Sigmoid colon (tissue), 7 donors: Measurements from ENCODE around the gene VOPP1. TPM values are rescaled to one million over a fixed set of nuclear protein-coding genes. Genes with fewer than 3 reads are reported as not detected.

Source experiments
- DNase-seq: peaks from one replicate; pipeline ENCODE4 v3.0.0-alpha.2; 2019
- H3K27ac ChIP-seq, 4 donors: fragments of 200-600 bp; sonication (generic); one replicate each; pipeline ENCODE4 v1.5.1; 2016 to 2019; ENCODE audit warnings: mild to moderate bottlenecking in 1 of 4
- H3K27me3 ChIP-seq, 3 donors: fragments of 200-600 bp; sonication (generic); one replicate each; pipeline ENCODE4 v1.5.1; 2019; ENCODE audit warnings: mild to moderate bottlenecking in 1 of 3
- H3K36me3 ChIP-seq, 4 donors: fragments of 200-600 bp; sonication (generic); one replicate each; pipeline ENCODE4 v1.5.1; 2016 to 2019
- H3K4me1 ChIP-seq, 4 donors: fragments of 200-600 bp; sonication (generic); one replicate each; pipeline ENCODE4 v1.5.1; 2017 to 2019
- H3K4me3 ChIP-seq, 4 donors: fragments of 200-600 bp; sonication (generic); one replicate each; pipeline ENCODE4 v1.5.1; 2017 to 2019; ENCODE audit warnings: mild to moderate bottlenecking in 2 of 4, moderate library complexity in 1 of 4
- H3K9me3 ChIP-seq, 4 donors: fragments of 200-600 bp in 3 of 4; sonication (generic) in 3 of 4; one replicate each; pipeline versions ENCODE4 v1.5.1 to v1.6.1; 2013 to 2019
- CTCF ChIP-seq, 4 experiments: fragments of 450-650 bp in 3 of 4; fragments of 200-600 bp in 1 of 4; IDR thresholded peaks; one replicate each; pipeline ENCODE4 v1.5.1; 2016 to 2019; ENCODE audit warnings: antibody characterized with exemption in 4 of 4, mild to moderate bottlenecking in 3 of 4, moderate library complexity in 2 of 4
- EP300 ChIP-seq, 4 donors: sonication (generic); formaldehyde crosslinking; IDR thresholded peaks; one replicate each; pipeline ENCODE4 v1.6.1; 2017; ENCODE audit warnings: antibody characterized with exemption in 4 of 4
- POLR2A ChIP-seq, 2 donors: fragments of 450-650 bp; IDR thresholded peaks; one replicate each; pipeline ENCODE4 v1.6.1; 2016; ENCODE audit warnings: antibody characterized with exemption in 2 of 2, mild to moderate bottlenecking in 2 of 2, moderate library complexity in 2 of 2
- POLR2AphosphoS5 ChIP-seq, 4 donors: sonication (generic); formaldehyde crosslinking; IDR thresholded peaks; one replicate each; pipeline ENCODE4 v1.6.1; 2017; ENCODE audit warnings: antibody characterized with exemption in 4 of 4
- WGBS, 2 donors: extraction: QIAGEN DNeasy Blood & Tissue Kit; methylation state at CpG; one replicate each; pipeline ENCODE4 v1.1.7; 2013; 5-methylcytosine and 5-hydroxymethylcytosine counted together
- intact Hi-C: fragments of 100-400 bp; cut with DNase I; formaldehyde crosslinking; loops from one replicate; pipeline ENCODE4 v1.15.1; 2023
- polyA plus RNA-seq, 3 donors: library from polyadenylated mRNA; stranded (reverse); fragments of 200-250 nt; gene quantifications; one replicate each; pipeline ENCODE4 v1.2.3, GENCODE V29; 2013
- total RNA-seq, 4 donors: library from RNA; depleted of rRNA; stranded (reverse); fragments of >200 nt; gene quantifications; one replicate each; pipeline ENCODE4 v1.1.0, GENCODE V29; 2016
- donor health status: healthy with polysubstance abuse.
- donor health status: Bipolar disorder and iron deficiency.
- donor health status: healthy.

VOPP1 gene
- total and polyA plus RNA-seq, 7 donors, result 22.2 to 59.5 (median 26.4) TPM

- Histone ChIP-seq H3K9me3 (no peaks in the 10 kb centered on the region), H3K36me3 (no peaks in the 10 kb centered on the region), H3K27me3 (no peaks in the 10 kb centered on the region), H3K27ac (no peak overlapping the region), H3K4me3 (no peak overlapping the region), H3K4me1 (peaks cover 0 to 7% (median 0%) of the 10 kb centered on the region in 4 donors)
- WGBS, 2 donors, result 86 to 94% methylated on average over 5 of the region's 5 CpGs
- DNase-seq, result no peak
- TF ChIP-seq CTCF (IDR thresholded peaks at IDR 0.05) (no peak), POLR2AphosphoS5 (IDR thresholded peaks at IDR 0.05) (no peak), POLR2A (IDR thresholded peaks at IDR 0.05) (no peak), EP300 (IDR thresholded peaks at IDR 0.05) (no peak)
- intact Hi-C loops, result no loop called here
Observed at GRCh38 chr7:55508221-55509011, 63.9 kb downstream of the VOPP1 start.

- WGBS, 2 donors, result 91 to 96% methylated on average over 5 of the region's 5 CpGs
- TF ChIP-seq POLR2A (IDR thresholded peaks at IDR 0.05), result no peak
- no peak for TF ChIP-seq POLR2AphosphoS5 (IDR thresholded peaks at IDR 0.05)
- no peak for TF ChIP-seq CTCF (IDR thresholded peaks at IDR 0.05)
- TF ChIP-seq EP300 (IDR thresholded peaks at IDR 0.05), result no peak
- no peaks in the 10 kb centered on the region for H3K27me3 ChIP-seq
Observed at GRCh38 chr7:55507743-55508142, 64.6 kb downstream of the VOPP1 start.

GRCh38 chr7:55504967-55505658 lies 67.2 kb downstream of the VOPP1 start:
- no peak overlapping the region for H3K27ac ChIP-seq
- 93 to 95% methylated on average over 10 of the region's 10 CpGs for WGBS, 2 donors
- H3K36me3 ChIP-seq, result no peaks in the 10 kb centered on the region
- no peak overlapping the region for H3K4me3 ChIP-seq
- H3K4me1 ChIP-seq, result peaks cover 0 to 24% (median 7%) of the 10 kb centered on the region in 4 donors
- H3K27me3 ChIP-seq, result no peaks in the 10 kb centered on the region
- intact Hi-C loops, result no loop called here
- TF ChIP-seq CTCF (IDR thresholded peaks at IDR 0.05), result no peak
- no peak for TF ChIP-seq POLR2A (IDR thresholded peaks at IDR 0.05)
- no peak for TF ChIP-seq POLR2AphosphoS5 (IDR thresholded peaks at IDR 0.05)
- TF ChIP-seq EP300 (IDR thresholded peaks at IDR 0.05), result no peak
- no peaks in the 10 kb centered on the region for H3K9me3 ChIP-seq
- DNase-seq, result no peak

More at GRCh38 chr7:55507743-55508142, 64.6 kb downstream of the VOPP1 start:
- Histone ChIP-seq H3K36me3 (no peaks in the 10 kb centered on the region), H3K27ac (no peak overlapping the region), H3K9me3 (no peaks in the 10 kb centered on the region), H3K4me3 (no peak overlapping the region), H3K4me1 (peaks cover 0 to 7% (median 0%) of the 10 kb centered on the region in 4 donors)
- intact Hi-C loops, result no loop called here
- DNase-seq, result no peak

- no peaks in the 10 kb centered on the region for H3K27me3 ChIP-seq
- peaks cover 0 to 22% (median 8%) of the 10 kb centered on the region in 4 donors for H3K4me1 ChIP-seq
- H3K36me3 ChIP-seq, result no peaks in the 10 kb centered on the region
- no peak overlapping the region for H3K27ac ChIP-seq
- no peak for DNase-seq
- 76 to 78% methylated on average over 6 of the region's 6 CpGs for WGBS, 2 donors
- TF ChIP-seq POLR2A (IDR thresholded peaks at IDR 0.05), result no peak
- no peak overlapping the region for H3K4me3 ChIP-seq
- intact Hi-C loops, result no loop called here
- H3K9me3 ChIP-seq, result no peaks in the 10 kb centered on the region
Observed at GRCh38 chr7:55504093-55504859, 68.0 kb downstream of the VOPP1 start.
